ENCODE results near the gene TOP3A. TPM values are rescaled to one million over a fixed set of nuclear protein-coding genes. Genes with fewer than 3 reads are reported as not detected.

The TOP3A gene
- total RNA-seq, 1 donor from 2014 or later, result 49.2 TPM

DNA sequence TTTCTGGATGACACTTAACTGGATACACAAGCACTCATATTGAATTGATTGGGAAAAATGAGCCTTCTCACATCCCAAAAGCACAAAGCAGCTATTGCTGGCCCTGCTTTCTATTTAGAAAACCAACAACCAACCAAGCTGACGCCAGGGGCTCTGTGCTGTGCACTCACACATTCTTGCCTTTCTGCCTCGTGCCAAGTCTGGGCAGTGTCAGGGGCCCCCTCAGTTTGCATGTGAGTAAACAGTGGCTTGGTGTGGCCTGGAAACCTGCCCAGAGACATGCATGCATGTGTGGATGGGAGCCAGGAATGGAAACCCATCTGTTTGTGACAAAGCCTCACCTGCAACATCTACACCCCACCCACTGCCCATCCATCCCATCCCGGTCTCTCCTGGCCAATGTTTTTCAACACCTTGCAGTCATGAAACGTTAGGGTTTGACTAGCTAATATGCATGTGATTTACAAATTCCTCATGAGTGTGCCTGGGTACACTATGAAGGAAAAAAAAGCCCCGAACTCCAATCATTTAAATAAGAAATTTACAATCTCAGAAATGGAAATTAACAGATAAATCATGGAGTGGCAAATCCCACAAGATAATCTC is 33.9 kb downstream of the TOP3A start:
- DNase-seq (ENCODE audit: low read depth), result no peak
- TF ChIP-seq, protein P1, sequence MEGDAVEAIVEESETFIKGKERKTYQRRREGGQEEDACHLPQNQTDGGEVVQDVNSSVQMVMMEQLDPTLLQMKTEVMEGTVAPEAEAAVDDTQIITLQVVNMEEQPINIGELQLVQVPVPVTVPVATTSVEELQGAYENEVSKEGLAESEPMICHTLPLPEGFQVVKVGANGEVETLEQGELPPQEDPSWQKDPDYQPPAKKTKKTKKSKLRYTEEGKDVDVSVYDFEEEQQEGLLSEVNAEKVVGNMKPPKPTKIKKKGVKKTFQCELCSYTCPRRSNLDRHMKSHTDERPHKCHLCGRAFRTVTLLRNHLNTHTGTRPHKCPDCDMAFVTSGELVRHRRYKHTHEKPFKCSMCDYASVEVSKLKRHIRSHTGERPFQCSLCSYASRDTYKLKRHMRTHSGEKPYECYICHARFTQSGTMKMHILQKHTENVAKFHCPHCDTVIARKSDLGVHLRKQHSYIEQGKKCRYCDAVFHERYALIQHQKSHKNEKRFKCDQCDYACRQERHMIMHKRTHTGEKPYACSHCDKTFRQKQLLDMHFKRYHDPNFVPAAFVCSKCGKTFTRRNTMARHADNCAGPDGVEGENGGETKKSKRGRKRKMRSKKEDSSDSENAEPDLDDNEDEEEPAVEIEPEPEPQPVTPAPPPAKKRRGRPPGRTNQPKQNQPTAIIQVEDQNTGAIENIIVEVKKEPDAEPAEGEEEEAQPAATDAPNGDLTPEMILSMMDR (conservative IDR thresholded peaks at IDR 0.05; ENCODE audit: low read depth, low read length), result no peak
- H3K4me3 ChIP-seq (ENCODE audit: low read depth, low read length), result no peak overlapping the region

GRCh38 chr17:18280249-18280648 is 34.5 kb downstream of the TOP3A start:
- TF ChIP-seq, protein P1 (conservative IDR thresholded peaks at IDR 0.05; ENCODE audit: low read depth, low read length), result no peak
- DNase-seq (ENCODE audit: low read depth), result no peak
- H3K4me3 ChIP-seq (ENCODE audit: low read depth, low read length), result no peak overlapping the region

GRCh38 chr17:18278867-18279266 is 35.9 kb downstream of the TOP3A start:
- no peak overlapping the region for H3K4me3 ChIP-seq (ENCODE audit: low read depth, low read length)
- TF ChIP-seq, protein P1 (conservative IDR thresholded peaks at IDR 0.05; ENCODE audit: low read depth, low read length), result no peak
- DNase-seq (ENCODE audit: low read depth), result no peak

DNA sequence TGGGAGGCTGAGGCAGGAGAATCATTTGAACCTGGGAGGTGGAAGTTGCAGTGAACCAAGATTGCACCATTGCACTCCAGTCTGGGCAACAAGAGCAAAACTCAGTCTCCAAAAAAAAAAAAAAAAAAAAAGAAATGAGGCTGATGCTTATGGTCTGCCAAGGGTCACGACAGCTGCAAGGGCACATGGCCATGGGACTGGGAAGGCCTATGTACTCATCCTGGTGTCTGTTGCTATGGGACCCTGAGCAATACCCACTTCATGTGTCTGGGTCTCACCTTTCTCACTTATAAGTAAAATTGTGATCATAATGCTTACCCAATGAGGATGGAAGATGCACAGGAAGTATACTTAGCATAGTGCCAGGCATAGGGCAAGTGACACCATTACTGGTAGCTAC is 37.7 kb downstream of the TOP3A start:
- DNase-seq (ENCODE audit: low read depth), result no peak
- TF ChIP-seq, protein P1 (conservative IDR thresholded peaks at IDR 0.05; ENCODE audit: low read depth, low read length), result no peak
- H3K4me3 ChIP-seq (ENCODE audit: low read depth, low read length), result no peak overlapping the region

GRCh38 chr17:18270046-18270931 is 44.5 kb downstream of the TOP3A start:
- DNase-seq (ENCODE audit: low read depth), result no peak
- TF ChIP-seq, protein P1 (conservative IDR thresholded peaks at IDR 0.05; ENCODE audit: low read depth, low read length), result no peak
- no peak overlapping the region for H3K4me3 ChIP-seq (ENCODE audit: low read depth, low read length)

DNA sequence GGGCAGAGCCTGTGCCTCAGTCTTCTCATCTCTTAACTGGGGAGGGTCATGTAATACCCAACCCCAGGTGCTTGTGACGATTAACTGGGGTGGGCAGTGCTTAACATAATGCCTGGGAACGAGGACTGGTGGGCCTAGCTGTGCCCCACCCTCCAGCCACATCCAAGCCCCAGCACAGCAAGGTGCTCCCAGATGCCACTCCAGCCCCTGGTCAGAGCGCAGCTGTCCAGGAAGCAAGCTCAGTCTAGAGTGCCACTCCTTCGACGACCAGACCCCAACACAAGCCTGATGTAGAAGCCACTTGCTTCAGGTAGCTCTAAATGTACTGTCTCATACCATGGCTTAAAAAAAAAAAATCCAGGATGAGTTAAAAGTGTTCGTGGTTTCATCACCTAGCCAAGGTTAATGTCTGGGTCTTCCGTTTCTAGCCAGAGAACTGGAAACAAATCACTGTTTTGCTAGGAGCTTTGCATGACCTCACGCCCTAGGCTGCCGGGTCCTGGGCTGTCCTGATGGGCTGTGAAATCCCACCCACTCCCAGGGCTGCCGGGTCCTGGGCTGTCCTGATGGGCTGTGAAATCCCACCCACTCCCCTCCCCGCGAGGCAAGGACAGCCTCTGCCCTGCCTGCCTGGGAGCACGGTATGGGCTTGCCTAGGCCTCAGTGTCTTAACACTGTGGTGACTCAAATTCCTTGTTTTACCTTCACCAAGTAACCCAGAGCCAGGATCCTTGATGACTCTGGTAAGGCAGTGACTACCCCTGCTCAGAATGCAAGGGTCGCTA is 46.7 kb downstream of the TOP3A start:
- TF ChIP-seq, protein P1 (conservative IDR thresholded peaks at IDR 0.05; ENCODE audit: low read depth, low read length), result no peak
- DNase-seq (ENCODE audit: low read depth), result no peak
- no peak overlapping the region for H3K4me3 ChIP-seq (ENCODE audit: low read depth, low read length)
